Nasal cavity respiratory epithelium epithelial cell of viscerocranial mucosa (primary cell): ENCODE measurements around the gene ARMC3. TPM values are rescaled to one million over a fixed set of nuclear protein-coding genes. Genes with fewer than 3 reads are reported as not detected.

Source experiments
- total RNA-seq: library from RNA; depleted of rRNA; stranded (reverse); fragments of >200 nt; gene quantifications from 2 replicates; pipeline ENCODE4 v1.2.3, GENCODE V29; 2014

Gene ARMC3
- total RNA-seq: under 0.01 and 0.21 TPM in 2 replicates

GRCh38 chr10:22927661-22928403 lies at the start of gene ARMC3:
Gene ARMC3 (plus strand): TSS chr10:22928053. CDS start chr10:22931997, 3,944 bp downstream.

Other genes starting within 250 kb of the ARMC3 start
- 21.0 and 25.3 TPM in 2 replicates for gene PIP4K2A, start 213.5 kb upstream of the ARMC3 start, total RNA-seq
- gene MSRB2, start 167.5 kb downstream of the ARMC3 start, total RNA-seq: 9.9 and 12.3 TPM in 2 replicates